A673 (cell line): ENCODE data around the gene SPRING1. TPM values are rescaled to one million over a fixed set of nuclear protein-coding genes. Genes with fewer than 3 reads are reported as not detected.

Experiments
- BruUV-seq: library from RNA; stranded (reverse); fragments of 400-500 nt; replicated peaks from 2 replicates; lab custom pipeline; 2021; lab: Mats Ljungman, UMichigan
- CTCF ChIA-PET: fragments of 300-600 bp; sonication (Branson Sonifier 250); formaldehyde crosslinking; loops from one replicate; lab custom pipeline; 2022; ENCODE audit warnings: antibody characterized with exemption; lab: Charles Lee
- POLR2A ChIA-PET: fragments of 300-600 bp; sonication (Branson Sonifier 250); formaldehyde crosslinking; loops from one replicate; lab custom pipeline; 2022; ENCODE audit warnings: antibody characterized with exemption; ENCODE audit not compliant: low non-redundant PET; lab: Charles Lee
- DNase-seq: peaks from one replicate; pipeline ENCODE4 v3.0.0-alpha.2; 2015; ENCODE audit warnings: low spot score
- H3K27ac ChIP-seq: fragments of 200-600 bp; sonication (generic); 2 replicates; pipeline ENCODE4 v1.5.1; 2016; ENCODE audit warnings: mixed run types, low read depth, mild to moderate bottlenecking, mixed read lengths, antibody characterized with exemption, low read length; ENCODE audit not compliant: poor library complexity, severe bottlenecking
- H3K27me3 ChIP-seq: fragments of 200-600 bp; sonication (generic); replicated peaks from 2 replicates; pipeline ENCODE4 v1.6.1; 2017; ENCODE audit warnings: mixed run types, low read depth, mild to moderate bottlenecking, mixed read lengths, antibody characterized with exemption, low read length; ENCODE audit not compliant: insufficient read depth, poor library complexity
- H3K36me3 ChIP-seq: fragments of 200-600 bp; sonication (generic); 2 replicates; pipeline ENCODE4 v1.6.1; 2016; ENCODE audit warnings: mixed run types, mild to moderate bottlenecking, mixed read lengths, antibody characterized with exemption, low read length; ENCODE audit not compliant: insufficient read depth, poor library complexity, severe bottlenecking
- H3K4me1 ChIP-seq: fragments of 200-600 bp; sonication (generic); 2 replicates; pipeline ENCODE4 v1.6.1; 2017; ENCODE audit warnings: mixed run types, mild to moderate bottlenecking, mixed read lengths, antibody characterized with exemption, low read length; ENCODE audit not compliant: insufficient read depth, poor library complexity, severe bottlenecking
- H3K4me3 ChIP-seq: fragments of 200-600 bp; sonication (generic); 2 replicates; pipeline ENCODE4 v1.5.1; 2016; ENCODE audit warnings: low read depth, mixed run types, mild to moderate bottlenecking, mixed read lengths, low read length; ENCODE audit not compliant: poor library complexity, severe bottlenecking
- H3K9me3 ChIP-seq: fragments of 200-600 bp; sonication (generic); 2 replicates; pipeline ENCODE4 v1.6.1; 2016; ENCODE audit warnings: mixed run types, low read depth, mild to moderate bottlenecking, mixed read lengths, antibody characterized with exemption, low read length; ENCODE audit not compliant: poor library complexity, severe bottlenecking
- CTCF ChIP-seq: fragments of 300-800, 200-600 bp; sonication (generic); conservative IDR thresholded peaks from 2 replicates; pipeline ENCODE4 v1.5.1; 2017; ENCODE audit warnings: low read depth, mild to moderate bottlenecking, antibody characterized with exemption, low read length, moderate library complexity, mixed read lengths
- EZH2 ChIP-seq: fragments of 200-600 bp; sonication (generic); IDR thresholded peaks from 2 replicates; pipeline ENCODE4 v1.6.1; 2017; ENCODE audit warnings: borderline replicate concordance, low read depth, mild to moderate bottlenecking, mixed read lengths, antibody characterized with exemption, low read length; ENCODE audit not compliant: poor library complexity, severe bottlenecking
- intact Hi-C: fragments of 100-400 bp; cut with micrococcal nuclease; formaldehyde crosslinking; loops from one replicate; pipeline ENCODE4 v1.10.0; 2022; ENCODE audit not compliant: unreplicated experiment
- total RNA-seq: library from RNA; stranded (reverse); gene quantifications from 2 replicates; pipeline ENCODE4 v1.2.3, GENCODE V29; 2021

SPRING1 gene
- total RNA-seq, 1 experiment from 2014 or later, result 23.0 TPM

GRCh38 chr12:116689521-116689920, 48.3 kb downstream of the SPRING1 start:
- intact Hi-C loops, result no loop called here
- no TSS peak for BruUV-seq
- CTCF ChIA-PET, result no interaction called here
- DNase-seq, result no peak
- Histone ChIP-seq H3K4me1 (peaks cover 17% of the 10 kb centered on the region), H3K4me3 (no peak overlapping the region), H3K36me3 (no peaks in the 10 kb centered on the region), H3K27me3 (no peaks in the 10 kb centered on the region), H3K9me3 (no peaks in the 10 kb centered on the region), H3K27ac (no peak overlapping the region)
- TF ChIP-seq CTCF, result no peak
- TF ChIP-seq EZH2, result no peak
- POLR2A ChIA-PET, result no interaction called here

Other genes with a start within 250 kb of the SPRING1 start
- 1.7 and 3.9 TPM in 2 replicates for gene MAP1LC3B2, start 178.7 kb downstream of the SPRING1 start, total RNA-seq
- gene RNFT2, start 246 bp upstream of the SPRING1 start, total RNA-seq, result 36.4 and 38.5 TPM in 2 replicates
- 0.17 and 0.37 TPM in 2 replicates for gene HRK, start 143.4 kb upstream of the SPRING1 start, total RNA-seq
- 14.8 and 17.0 TPM in 2 replicates for gene FBXW8, start 172.9 kb upstream of the SPRING1 start, total RNA-seq